PC-9 (cell line): ENCODE measurements around the gene TMEM45A. TPM values are rescaled to one million over a fixed set of nuclear protein-coding genes. Genes with fewer than 3 reads are reported as not detected.
A peak's percentile ranks its signal among the peaks of the same experiment; 100 is the strongest.

Experiments
- BruUV-seq: library from RNA; stranded (reverse); fragments of 400-500 nt; replicated peaks from 2 replicates; lab custom pipeline; 2021; lab: Mats Ljungman, UMichigan
- CTCF ChIA-PET: fragments of 300-600 bp; sonication (Branson Sonifier 250); formaldehyde crosslinking; loops from one replicate; lab custom pipeline; 2022; ENCODE audit warnings: antibody characterized with exemption; lab: Charles Lee
- POLR2A ChIA-PET: fragments of 300-600 bp; sonication (Branson Sonifier 250); formaldehyde crosslinking; loops from one replicate; lab custom pipeline; 2022; ENCODE audit warnings: antibody characterized with exemption; ENCODE audit not compliant: unreplicated experiment; lab: Charles Lee
- DNase-seq, 2 experiments: peaks; one replicate each; pipeline versions ENCODE4 v3.0.0 to v3.0.0-alpha.2; 2015 to 2022; ENCODE audit warnings: mixed read lengths in 1 of 2
- H2AFZ ChIP-seq: fragments of 200-600 bp; sonication (generic); 2 replicates; pipeline ENCODE4 v1.8.1; 2017; ENCODE audit warnings: antibody characterized with exemption
- H3F3A ChIP-seq: fragments of 200-600 bp; sonication (generic); 2 replicates; pipeline ENCODE4 v1.8.1; 2017; ENCODE audit warnings: antibody characterized with exemption, mild to moderate bottlenecking, low read depth; ENCODE audit not compliant: insufficient read depth
- H3K27ac ChIP-seq: fragments of 200-600 bp; sonication (generic); 2 replicates; pipeline ENCODE4 v1.6.1; 2016; ENCODE audit warnings: mixed run types
- H3K27me3 ChIP-seq: fragments of 200-600 bp; sonication (generic); 2 replicates; pipeline ENCODE4 v1.6.1; 2016; ENCODE audit warnings: low read depth, mixed run types; ENCODE audit not compliant: insufficient read depth
- H3K36me3 ChIP-seq: fragments of 200-600 bp; sonication (generic); 2 replicates; pipeline ENCODE4 v1.6.1; 2016; ENCODE audit warnings: low read depth, mixed run types
- H3K4me1 ChIP-seq: fragments of 200-600 bp; sonication (generic); replicated peaks from 2 replicates; pipeline ENCODE4 v1.6.1; 2016; ENCODE audit warnings: mixed run types; ENCODE audit not compliant: insufficient read depth
- H3K4me2 ChIP-seq: fragments of 200-600 bp; sonication (generic); 2 replicates; pipeline ENCODE4 v1.6.1; 2017; ENCODE audit warnings: mixed run types
- H3K4me3 ChIP-seq: fragments of 200-600 bp; sonication (generic); 2 replicates; pipeline ENCODE4 v1.6.1; 2016; ENCODE audit warnings: mixed run types
- H3K79me2 ChIP-seq: fragments of 200-600 bp; sonication (generic); 2 replicates; pipeline ENCODE4 v1.6.1; 2017; ENCODE audit warnings: low read depth, mixed run types
- H3K9me2 ChIP-seq: fragments of 200-600 bp; sonication (generic); 2 replicates; pipeline ENCODE4 v1.8.1; 2017; ENCODE audit warnings: mild to moderate bottlenecking; ENCODE audit not compliant: insufficient read depth
- H3K9me3 ChIP-seq: fragments of 200-600 bp; sonication (generic); 2 replicates; pipeline ENCODE4 v1.8.1; 2016; ENCODE audit warnings: low read depth; ENCODE audit not compliant: insufficient read depth
- H4K20me1 ChIP-seq: fragments of 200-600 bp; sonication (generic); 2 replicates; pipeline ENCODE4 v1.8.1; 2017; ENCODE audit not compliant: insufficient read depth
- EZH2 ChIP-seq: fragments of 200-600 bp; sonication (generic); IDR thresholded peaks from 2 replicates; pipeline ENCODE4 v1.8.0; 2017; ENCODE audit warnings: antibody characterized with exemption, low read depth
- intact Hi-C: fragments of 100-400 bp; cut with micrococcal nuclease; formaldehyde crosslinking; loops from one replicate; pipeline ENCODE4 v1.10.0; 2022; ENCODE audit not compliant: unreplicated experiment
- total RNA-seq: library from RNA; stranded (reverse); gene quantifications from 2 replicates; pipeline ENCODE4 v1.2.3, GENCODE V29; 2021
- TF ChIP-seq, protein P1 (sequence below): fragments of 200-600 bp; sonication (generic); conservative IDR thresholded peaks from 2 replicates; pipeline ENCODE4 v1.6.1; 2017; ENCODE audit warnings: mixed run types, antibody characterized with exemption, mild to moderate bottlenecking, moderate library complexity

The TMEM45A gene
- total RNA-seq, 1 experiment from 2014 or later, result 31.1 TPM

DNA sequence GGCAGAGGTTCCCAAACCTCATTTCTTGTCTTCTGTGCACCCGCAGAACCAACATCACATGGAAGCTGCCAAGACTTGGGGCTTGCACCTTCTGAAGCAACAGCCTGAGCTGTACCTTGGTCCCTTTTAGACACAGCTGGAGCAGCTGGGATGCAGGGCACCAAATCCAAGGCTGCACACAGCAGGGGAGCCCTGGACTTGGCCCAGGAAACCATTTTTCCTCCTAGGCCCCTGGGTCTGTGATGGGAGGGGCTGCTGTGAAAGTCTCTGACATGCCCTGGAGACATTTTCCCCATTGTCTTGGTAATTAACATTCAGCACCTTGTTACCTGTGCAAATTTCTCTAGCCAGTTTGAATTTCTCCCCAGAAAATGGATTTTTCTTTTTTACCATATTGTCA lies 33.6 kb upstream of the TMEM45A start:
- Histone ChIP-seq H3F3A (no peaks in the 10 kb centered on the region), H3K36me3 (no peaks in the 10 kb centered on the region), H3K27ac (no peak overlapping the region), H3K4me3 (no peak overlapping the region), H3K9me2 (no peaks in the 10 kb centered on the region), H3K79me2 (no peaks in the 10 kb centered on the region), H3K9me3 (no peaks in the 10 kb centered on the region), H4K20me1 (no peaks in the 10 kb centered on the region), H3K4me2 (no peak overlapping the region), H3K4me1 (no peaks in the 10 kb centered on the region), H3K27me3 (no peaks in the 10 kb centered on the region), H2AFZ (no peak overlapping the region)
- BruUV-seq, result no TSS peak
- ChIA-PET CTCF (no interaction called here), POLR2A (no interaction called here)
- DNase-seq, result no peak
- TF ChIP-seq, protein P1, sequence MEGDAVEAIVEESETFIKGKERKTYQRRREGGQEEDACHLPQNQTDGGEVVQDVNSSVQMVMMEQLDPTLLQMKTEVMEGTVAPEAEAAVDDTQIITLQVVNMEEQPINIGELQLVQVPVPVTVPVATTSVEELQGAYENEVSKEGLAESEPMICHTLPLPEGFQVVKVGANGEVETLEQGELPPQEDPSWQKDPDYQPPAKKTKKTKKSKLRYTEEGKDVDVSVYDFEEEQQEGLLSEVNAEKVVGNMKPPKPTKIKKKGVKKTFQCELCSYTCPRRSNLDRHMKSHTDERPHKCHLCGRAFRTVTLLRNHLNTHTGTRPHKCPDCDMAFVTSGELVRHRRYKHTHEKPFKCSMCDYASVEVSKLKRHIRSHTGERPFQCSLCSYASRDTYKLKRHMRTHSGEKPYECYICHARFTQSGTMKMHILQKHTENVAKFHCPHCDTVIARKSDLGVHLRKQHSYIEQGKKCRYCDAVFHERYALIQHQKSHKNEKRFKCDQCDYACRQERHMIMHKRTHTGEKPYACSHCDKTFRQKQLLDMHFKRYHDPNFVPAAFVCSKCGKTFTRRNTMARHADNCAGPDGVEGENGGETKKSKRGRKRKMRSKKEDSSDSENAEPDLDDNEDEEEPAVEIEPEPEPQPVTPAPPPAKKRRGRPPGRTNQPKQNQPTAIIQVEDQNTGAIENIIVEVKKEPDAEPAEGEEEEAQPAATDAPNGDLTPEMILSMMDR, result no peak
- TF ChIP-seq EZH2, result no peak
- intact Hi-C loops, result no loop called here

DNA sequence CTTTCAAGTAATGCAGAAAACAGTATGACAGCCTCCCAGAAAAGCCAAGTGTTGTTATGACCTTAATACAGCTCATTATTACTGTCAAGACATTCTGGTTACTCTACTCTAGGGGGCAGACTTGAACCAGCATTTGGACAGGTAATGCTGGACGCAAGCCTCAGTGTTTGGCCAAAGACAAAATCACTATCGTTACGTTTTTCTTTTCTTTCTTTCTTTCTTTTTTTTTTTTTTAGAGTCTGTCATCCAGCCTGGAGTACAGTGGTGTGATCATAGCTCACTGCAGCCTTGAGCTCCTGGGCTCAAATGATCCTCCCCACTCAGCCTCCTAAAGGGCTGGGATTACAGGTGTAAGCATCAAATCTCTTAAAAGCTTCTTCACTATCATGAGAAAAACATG lies 29.4 kb upstream of the TMEM45A start:
- H3K9me3 ChIP-seq, result peaks cover under 1% of the 10 kb centered on the region; the same call in 1 of the 2 replicates
- H3F3A ChIP-seq, result no peaks in the 10 kb centered on the region
- no peaks in the 10 kb centered on the region for H3K4me1 ChIP-seq
- H3K4me2 ChIP-seq, result peak overlapping the region; percentile 15; the same call in 1 of the 2 replicates
- no peaks in the 10 kb centered on the region for H3K79me2 ChIP-seq
- H4K20me1 ChIP-seq, result no peaks in the 10 kb centered on the region
- TF ChIP-seq EZH2, result no peak
- TF ChIP-seq, protein P1, result peak; percentile 98
- DNase-seq, result peak; percentile 43 to 72
- ChIA-PET POLR2A (interaction anchor here (0.6 to 0.7 kb wide), 10 partner anchors 30 to 1733 kb away, joined by 3 to 15 read pairs (median 6); partner anchors contain the start of genes LNP1, TMEM45A and TOMM70), CTCF (interaction anchor here (0.5 to 4.5 kb wide), 48 partner anchors 10 to 1630 kb away, joined by 3 to 87 read pairs (median 5); partner anchors contain the start of genes LNP1, TFG and ZBTB11)
- H3K4me3 ChIP-seq, result no peak overlapping the region
- BruUV-seq, result no TSS peak
- H3K36me3 ChIP-seq, result no peaks in the 10 kb centered on the region
- no peaks in the 10 kb centered on the region for H3K9me2 ChIP-seq
- H3K27ac ChIP-seq, result no peak overlapping the region
- H3K27me3 ChIP-seq, result no peaks in the 10 kb centered on the region
- intact Hi-C loops, result loop anchor here (1.0 to 5.0 kb wide), 6 partner anchors 127 to 919 kb away; partner anchors contain the start of gene TFG
- no peak overlapping the region for H2AFZ ChIP-seq

DNA sequence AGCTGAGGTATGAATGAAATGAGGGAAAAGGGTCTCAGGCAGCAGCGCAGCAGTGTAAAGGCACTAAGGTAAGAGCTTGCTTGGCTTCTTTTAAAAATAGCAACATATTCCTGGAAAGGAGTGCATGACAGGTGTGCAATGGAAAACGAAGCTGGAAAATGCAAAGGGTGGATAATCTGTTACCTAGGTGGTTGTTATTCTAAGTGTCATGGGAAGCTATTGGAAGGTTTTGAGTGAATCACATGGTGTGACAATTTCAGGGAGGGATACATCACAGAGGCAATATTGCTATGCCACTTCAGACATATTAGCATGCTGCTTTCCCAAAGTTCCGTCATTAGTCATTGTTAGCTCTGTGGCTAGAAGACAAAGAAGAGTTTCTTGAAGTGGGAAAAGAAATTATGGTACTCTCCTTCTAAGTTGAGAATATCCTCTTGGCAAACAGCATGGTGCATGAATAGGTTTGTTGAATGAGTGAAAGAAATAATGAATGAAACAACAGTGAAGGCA lies 28.7 kb upstream of the TMEM45A start:
- BruUV-seq, result no TSS peak
- intact Hi-C loops, result loop anchor here (1.0 to 5.0 kb wide), 6 partner anchors 127 to 919 kb away; partner anchors contain the start of gene TFG
- H3K27ac ChIP-seq, result no peak overlapping the region
- H4K20me1 ChIP-seq, result no peaks in the 10 kb centered on the region
- H3K4me1 ChIP-seq, result no peaks in the 10 kb centered on the region
- ChIA-PET POLR2A (interaction anchor here (0.6 kb wide), 3 partner anchors 29 to 167 kb away, joined by 4 to 12 read pairs (median 5); partner anchors contain the start of gene TMEM45A), CTCF (interaction anchor here (0.6 to 4.5 kb wide), 13 partner anchors 30 to 1120 kb away, joined by 4 to 87 read pairs (median 8); partner anchors contain the start of gene TFG)
- H2AFZ ChIP-seq, result no peak overlapping the region
- no peaks in the 10 kb centered on the region for H3K36me3 ChIP-seq
- no peak for TF ChIP-seq EZH2
- TF ChIP-seq, protein P1, result no peak
- H3K27me3 ChIP-seq, result no peaks in the 10 kb centered on the region
- H3K79me2 ChIP-seq, result no peaks in the 10 kb centered on the region
- no peaks in the 10 kb centered on the region for H3F3A ChIP-seq
- no peak for DNase-seq
- peaks cover 4% of the 10 kb centered on the region; the same call in 1 of the 2 replicates for H3K9me3 ChIP-seq
- no peak overlapping the region for H3K4me3 ChIP-seq
- no peaks in the 10 kb centered on the region for H3K9me2 ChIP-seq
- H3K4me2 ChIP-seq, result no peak overlapping the region
